CD14-positive monocyte (primary cell): ENCODE measurements around the gene ANKRD45. TPM values are rescaled to one million over a fixed set of nuclear protein-coding genes. Genes with fewer than 3 reads are reported as not detected.

ENCODE experiments used
- DNase-seq, 3 donors: peaks; one replicate each; pipeline ENCODE4 v3.0.0-alpha.2; 2011 to 2022
- H2AFZ ChIP-seq: 2 replicates; pipeline ENCODE4 v1.6.0; 2012; ENCODE audit warnings: mild to moderate bottlenecking, low read depth, low read length, inconsistent platforms; ENCODE audit not compliant: insufficient read depth, poor library complexity, severe bottlenecking
- H3K27ac ChIP-seq, 2 donors: 1 replicate in 1 of 2; 2 replicates in 1 of 2; pipeline ENCODE4 v1.5.1; 2012 to 2013; ENCODE audit warnings: low read length in 2 of 2, control low read depth in 1 of 2, inconsistent platforms in 1 of 2, low read depth in 1 of 2, mild to moderate bottlenecking in 1 of 2
- H3K27me3 ChIP-seq, 2 donors: one replicate each; pipeline versions ENCODE4 v1.6.0 to v1.6.1; 2011 to 2013; ENCODE audit warnings: low read length in 2 of 2; ENCODE audit not compliant: control insufficient read depth in 2 of 2, insufficient read depth in 2 of 2
- H3K36me3 ChIP-seq, 2 donors: replicated peaks in 1 of 2; 1 replicate in 1 of 2; 2 replicates in 1 of 2; pipeline versions ENCODE4 v1.5.1 to v1.6.1; 2012 to 2013; ENCODE audit warnings: low read length in 2 of 2, control low read depth in 1 of 2, inconsistent platforms in 1 of 2, mild to moderate bottlenecking in 1 of 2; ENCODE audit not compliant: insufficient read depth in 2 of 2, control insufficient read depth in 1 of 2
- H3K4me1 ChIP-seq, 2 donors: 1 replicate in 1 of 2; 2 replicates in 1 of 2; pipeline versions ENCODE4 v1.5.1 to v1.6.1; 2012 to 2013; ENCODE audit warnings: low read length in 2 of 2, control low read depth in 1 of 2, inconsistent platforms in 1 of 2, mild to moderate bottlenecking in 1 of 2, moderate library complexity in 1 of 2; ENCODE audit not compliant: insufficient read depth in 2 of 2, control insufficient read depth in 1 of 2
- H3K4me2 ChIP-seq: replicated peaks from 2 replicates; pipeline ENCODE3; 2012; ENCODE audit warnings: low read length, moderate library complexity, mild to moderate bottlenecking; ENCODE audit not compliant: poor library complexity, severe bottlenecking; ENCODE audit errors: extremely low read depth
- H3K4me3 ChIP-seq, 3 experiments: fragments of 200-600 bp in 1 of 3; sonication (generic) in 1 of 3; replicated peaks in 1 of 3; 1 replicate in 2 of 3; 2 replicates in 1 of 3; pipeline ENCODE4 v1.5.1; 2011 to 2013; ENCODE audit warnings: low read length in 3 of 3, mild to moderate bottlenecking in 3 of 3, control low read depth in 2 of 3, low read depth in 2 of 3, inconsistent platforms in 1 of 3, moderate library complexity in 1 of 3
- H3K79me2 ChIP-seq: 2 replicates; pipeline ENCODE4 v1.6.0; 2012; ENCODE audit warnings: mild to moderate bottlenecking, control low read depth, inconsistent platforms, low read length, moderate library complexity; ENCODE audit not compliant: insufficient read depth
- H3K9ac ChIP-seq: 2 replicates; pipeline ENCODE4 v1.6.0; 2017; ENCODE audit warnings: low read length, mild to moderate bottlenecking; ENCODE audit not compliant: insufficient read depth, poor library complexity, severe bottlenecking
- H3K9me3 ChIP-seq, 2 donors: replicated peaks in 1 of 2; 1 replicate in 1 of 2; 2 replicates in 1 of 2; pipeline versions ENCODE4 v1.5.1 to v1.6.1; 2012 to 2013; ENCODE audit warnings: low read length in 2 of 2, control low read depth in 1 of 2; ENCODE audit not compliant: control insufficient read depth in 1 of 2, insufficient read depth in 1 of 2
- H4K20me1 ChIP-seq: 2 replicates; pipeline ENCODE4 v1.6.0; 2012; ENCODE audit warnings: mild to moderate bottlenecking, low read length, control low read depth, moderate library complexity; ENCODE audit not compliant: insufficient read depth
- H3K27ac Mint-ChIP-seq, 7 donors: one replicate each; pipeline ENCODE4 v1.8.0; 2020; ENCODE audit warnings: mild to moderate bottlenecking in 7 of 7, mixed read lengths in 7 of 7, moderate library complexity in 6 of 7, inconsistent platforms in 2 of 7
- H3K27me3 Mint-ChIP-seq, 3 donors: one replicate each; pipeline ENCODE4 v1.8.0; 2021 to 2022; ENCODE audit warnings: low read depth in 3 of 3, mild to moderate bottlenecking in 3 of 3, mixed read lengths in 3 of 3, moderate library complexity in 3 of 3, inconsistent platforms in 1 of 3
- H3K36me3 Mint-ChIP-seq, 2 donors: one replicate each; pipeline ENCODE4 v1.8.0; 2020; ENCODE audit warnings: mixed read lengths in 2 of 2, inconsistent platforms in 1 of 2, mild to moderate bottlenecking in 1 of 2
- H3K4me1 Mint-ChIP-seq: one replicate; pipeline ENCODE4 v1.8.0; 2020; ENCODE audit warnings: mild to moderate bottlenecking, mixed read lengths
- H3K4me3 Mint-ChIP-seq, 2 donors: one replicate each; pipeline ENCODE4 v1.8.0; 2020; ENCODE audit warnings: mild to moderate bottlenecking in 2 of 2, mixed read lengths in 2 of 2, moderate library complexity in 1 of 2
- H3K9me3 Mint-ChIP-seq, 7 donors: one replicate each; pipeline ENCODE4 v1.8.0; 2020 to 2022; ENCODE audit warnings: mixed read lengths in 7 of 7, mild to moderate bottlenecking in 6 of 7, moderate library complexity in 6 of 7, inconsistent platforms in 2 of 7
- CTCF ChIP-seq: fragments of 200-600 bp; IDR thresholded peaks from one replicate; pipeline ENCODE4 v1.8.0; 2022; ENCODE audit warnings: antibody characterized with exemption, mild to moderate bottlenecking
- WGBS: methylation state at CpG from one replicate; pipeline ENCODE4 v1.1.5; 2013; ENCODE audit warnings: missing lambda C conversion rate; ENCODE audit not compliant: insufficient coverage; 5-methylcytosine and 5-hydroxymethylcytosine counted together
- intact Hi-C, 2 donors: fragments of 100-400 bp; cut with micrococcal nuclease; formaldehyde crosslinking; loops; one replicate each; pipeline versions ENCODE4 v1.15.0 to v1.15.1; 2023
- polyA plus RNA-seq, 3 donors: library from polyadenylated mRNA; depleted of rRNA in 1 of 3; unstranded in 2 of 3; stranded (reverse) in 1 of 3; fragments of 300-500 nt in 2 of 3; fragments of >200 nt in 1 of 3; fragmentation: Illumina TruSeq in 2 of 3; gene quantifications; 1 replicate in 2 of 3; 2 replicates in 1 of 3; pipeline ENCODE4 v1.2.3, GENCODE V29; 2012 to 2021

Gene ANKRD45
- polyA plus RNA-seq, 3 donors: not detected

- Histone ChIP-seq H2AFZ (no peak overlapping the region), H3K27me3 (peaks cover 17 to 25% of the 10 kb centered on the region in 2 donors), H3K4me3 (no peak overlapping the region), H4K20me1 (no peaks in the 10 kb centered on the region), H3K27ac (no peak overlapping the region), H3K4me2 (no peak overlapping the region), H3K9me3 (no peaks in the 10 kb centered on the region), H3K4me1 (peaks cover 4 to 8% of the 10 kb centered on the region in 2 donors), H3K9ac (no peak overlapping the region), H3K36me3 (no peaks in the 10 kb centered on the region), H3K79me2 (no peaks in the 10 kb centered on the region)
- no peaks in the 10 kb centered on the region for H3K36me3 Mint-ChIP-seq
- no peak for DNase-seq
- no peak overlapping the region for H3K4me3 Mint-ChIP-seq
- peaks cover 0 to 3% (median 0%) of the 10 kb centered on the region in 7 donors for H3K9me3 Mint-ChIP-seq
- H3K27me3 Mint-ChIP-seq: peaks cover 23 to 29% (median 26%) of the 10 kb centered on the region in 3 donors
- peaks cover 16% of the 10 kb centered on the region for H3K4me1 Mint-ChIP-seq
- H3K27ac Mint-ChIP-seq: no peak overlapping the region
- WGBS: no CpG with 5 or more reads among the region's 3 CpGs
- no peak for TF ChIP-seq CTCF
- intact Hi-C loops: no loop called here
These were observed 3.0 kb downstream of the ANKRD45 start for GRCh38 chr1:173666646-173667045.

GRCh38 chr1:173663159-173663558 is 6.5 kb downstream of the ANKRD45 start:
- no peak for TF ChIP-seq CTCF
- WGBS: 0% methylated on average over 2 of the region's 3 CpGs
- no peaks in the 10 kb centered on the region for H4K20me1 ChIP-seq
- Mint-ChIP-seq H3K27ac (no peak overlapping the region), H3K27me3 (peaks cover 4 to 7% (median 4%) of the 10 kb centered on the region in 3 donors), H3K4me1 (peaks cover 5% of the 10 kb centered on the region), H3K4me3 (no peak overlapping the region), H3K9me3 (no peaks in the 10 kb centered on the region), H3K36me3 (no peaks in the 10 kb centered on the region)
- no peaks in the 10 kb centered on the region for H3K79me2 ChIP-seq
- H3K4me1 ChIP-seq: no peaks in the 10 kb centered on the region
- no peak for DNase-seq
- no peak overlapping the region for H3K4me3 ChIP-seq
- no peak overlapping the region for H2AFZ ChIP-seq
- no peaks in the 10 kb centered on the region for H3K9me3 ChIP-seq
- no peak overlapping the region for H3K9ac ChIP-seq
- no peaks in the 10 kb centered on the region for H3K36me3 ChIP-seq
- H3K27me3 ChIP-seq: peaks cover 2% of the 10 kb centered on the region in 2 donors
- no peak overlapping the region for H3K27ac ChIP-seq
- no peak overlapping the region for H3K4me2 ChIP-seq
- intact Hi-C loops: no loop called here
